ENCODE measurements around the gene ZBTB20. TPM values are rescaled to one million over a fixed set of nuclear protein-coding genes. Genes with fewer than 3 reads are reported as not detected.

ZBTB20 gene
- polyA plus RNA-seq, 1 donor from 2014 or later = 4.8 TPM

GRCh38 chr3:114285648-114286230 is 861.3 kb downstream of the ZBTB20 start:
- Histone ChIP-seq H3K27me3 (ENCODE audit: insufficient read depth, low read depth, low read length) (no peaks in the 10 kb centered on the region), H3K9me3 (ENCODE audit: low read length) (no peaks in the 10 kb centered on the region), H3K79me2 (replicated peaks; ENCODE audit: insufficient read depth, low read length) (no peaks in the 10 kb centered on the region), H3F3A (ENCODE audit: insufficient read depth, low read length, poor library complexity, severe bottlenecking) (no peaks in the 10 kb centered on the region), H3K27ac (ENCODE audit: low read length) (no peak overlapping the region), H4K20me1 (ENCODE audit: insufficient read depth) (no peaks in the 10 kb centered on the region), H3K4me3 (ENCODE audit: low read length) (no peak overlapping the region), H2AFZ (ENCODE audit: low read depth, low read length) (no peak overlapping the region), H3K9ac (ENCODE audit: low read length) (no peak overlapping the region), H3K9me2 (ENCODE audit: insufficient read depth, low read length) (no peaks in the 10 kb centered on the region), H3K4me2 (ENCODE audit: low read length) (no peak overlapping the region), H3K36me3 (ENCODE audit: insufficient read depth, low read length) (no peaks in the 10 kb centered on the region)
- TF ChIP-seq EZH2 (IDR thresholded peaks at IDR 0.05; ENCODE audit: borderline replicate concordance, insufficient read depth, low read length, poor library complexity, severe bottlenecking) = no peak
- TF ChIP-seq MXI1 (conservative IDR thresholded peaks at IDR 0.05; ENCODE audit: poor library complexity, severe bottlenecking) = no peak

GRCh38 chr3:114284644-114285043 is 862.4 kb downstream of the ZBTB20 start:
- Histone ChIP-seq H4K20me1 (ENCODE audit: insufficient read depth) (no peaks in the 10 kb centered on the region), H2AFZ (ENCODE audit: low read depth, low read length) (no peak overlapping the region), H3F3A (ENCODE audit: insufficient read depth, low read length, poor library complexity, severe bottlenecking) (no peaks in the 10 kb centered on the region)

More at GRCh38 chr3:114284644-114285043, 862.4 kb downstream of the ZBTB20 start:
- Histone ChIP-seq H3K27me3 (ENCODE audit: insufficient read depth, low read depth, low read length) (no peaks in the 10 kb centered on the region), H3K27ac (ENCODE audit: low read length) (no peak overlapping the region), H3K4me2 (ENCODE audit: low read length) (no peak overlapping the region), H3K9me3 (ENCODE audit: low read length) (no peaks in the 10 kb centered on the region), H3K9ac (ENCODE audit: low read length) (no peak overlapping the region), H3K9me2 (ENCODE audit: insufficient read depth, low read length) (no peaks in the 10 kb centered on the region), H3K36me3 (ENCODE audit: insufficient read depth, low read length) (no peaks in the 10 kb centered on the region), H3K79me2 (replicated peaks; ENCODE audit: insufficient read depth, low read length) (no peaks in the 10 kb centered on the region), H3K4me3 (ENCODE audit: low read length) (no peak overlapping the region)
- TF ChIP-seq SMC3 (conservative IDR thresholded peaks at IDR 0.05; ENCODE audit: poor library complexity) (no peak), EP300 (conservative IDR thresholded peaks at IDR 0.05; ENCODE audit: poor library complexity, severe bottlenecking) (no peak), RAD21 (conservative IDR thresholded peaks at IDR 0.05) (no peak), MXI1 (conservative IDR thresholded peaks at IDR 0.05; ENCODE audit: poor library complexity, severe bottlenecking) (no peak), EZH2 (IDR thresholded peaks at IDR 0.05; ENCODE audit: borderline replicate concordance, insufficient read depth, low read length, poor library complexity, severe bottlenecking) (no peak), CTCF (IDR thresholded peaks at IDR 0.05; ENCODE audit: poor library complexity, severe bottlenecking) (no peak), TAF1 (IDR thresholded peaks at IDR 0.05; ENCODE audit: low read depth) (no peak), REST (IDR thresholded peaks at IDR 0.05; ENCODE audit: borderline replicate concordance) (no peak), POLR2AphosphoS5 (IDR thresholded peaks at IDR 0.05) (no peak)

Small RNAs within 50 kb of the gene (small RNA-seq; reads per million reads assigned to genes)
- 0 to 1.4 (median 0.66) reads per million in 3 experiments for gene MIR4796

All from neural cell (in vitro differentiated cells).